HL-60 (cell line): ENCODE measurements around the gene SLC7A9.

ENCODE experiments used
- DNase-seq, 2 experiments: peaks; one replicate each; pipeline ENCODE4 v3.0.0-alpha.2; 2010 to 2020; ENCODE audit warnings: low read depth in 1 of 2, low spot score in 1 of 2
- H3K27ac ChIP-seq: fragments of 250-450 bp; sonication (Bioruptor Pico); replicated peaks from 2 replicates; pipeline ENCODE4 v1.5.1; 2020; ENCODE audit warnings: mild to moderate bottlenecking, moderate library complexity
- H3K27me3 ChIP-seq: fragments of 250-450 bp; sonication (Bioruptor Pico); 2 replicates; pipeline ENCODE4 v1.5.1; 2021; ENCODE audit warnings: mild to moderate bottlenecking, moderate library complexity; ENCODE audit not compliant: insufficient read depth, poor library complexity, severe bottlenecking
- H3K4me3 ChIP-seq: replicated peaks from 2 replicates; pipeline ENCODE4 v1.5.1; 2011; ENCODE audit warnings: mild to moderate bottlenecking, control low read depth, low read length; ENCODE audit not compliant: insufficient read depth
- CTCF ChIP-seq: IDR thresholded peaks from one replicate; pipeline ENCODE4 v1.5.1; 2011; ENCODE audit warnings: low read length, control low read depth, inconsistent platforms; ENCODE audit not compliant: insufficient read depth
- GABPA ChIP-seq: IDR thresholded peaks from 2 replicates; pipeline ENCODE4 v1.6.1; 2012; ENCODE audit warnings: low read depth
- POLR2AphosphoS5 ChIP-seq: IDR thresholded peaks from 2 replicates; pipeline ENCODE4 v1.6.1; 2012; ENCODE audit warnings: low read depth
- REST ChIP-seq: IDR thresholded peaks from 2 replicates; pipeline ENCODE4 v1.6.1; 2012; ENCODE audit warnings: low read depth; ENCODE audit not compliant: insufficient replicate concordance
- SPI1 ChIP-seq: IDR thresholded peaks from 2 replicates; pipeline ENCODE4 v1.6.1; 2012; ENCODE audit warnings: low read depth, mild to moderate bottlenecking, borderline replicate concordance

SLC7A9 gene

DNA sequence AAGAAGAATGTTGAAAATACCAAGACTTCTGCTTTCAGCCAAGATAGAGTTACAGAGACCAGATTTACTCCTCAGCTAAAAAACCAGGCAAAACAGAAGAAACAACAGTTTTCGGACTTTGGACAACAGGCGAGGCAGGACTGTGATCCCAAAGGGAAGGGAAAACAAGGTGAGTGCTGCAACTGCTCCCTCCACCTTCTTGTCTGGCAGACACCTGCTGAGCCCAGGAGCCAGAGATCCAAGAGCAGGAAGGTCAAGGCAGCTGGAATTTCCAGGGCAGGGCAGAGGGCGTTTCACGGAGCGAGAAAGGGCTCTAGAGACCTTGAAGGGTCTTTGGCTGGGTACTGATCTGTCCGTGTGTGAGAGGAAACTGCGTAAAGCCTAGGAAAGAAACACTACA, 32.9 kb upstream of the SLC7A9 start:
- no peak for DNase-seq
- TF ChIP-seq GABPA (no peak), SPI1 (no peak), POLR2AphosphoS5 (no peak), REST (no peak), CTCF (no peak)
- Histone ChIP-seq H3K4me3 (no peak overlapping the region), H3K27ac (no peak overlapping the region), H3K27me3 (no peaks in the 10 kb centered on the region)

DNA sequence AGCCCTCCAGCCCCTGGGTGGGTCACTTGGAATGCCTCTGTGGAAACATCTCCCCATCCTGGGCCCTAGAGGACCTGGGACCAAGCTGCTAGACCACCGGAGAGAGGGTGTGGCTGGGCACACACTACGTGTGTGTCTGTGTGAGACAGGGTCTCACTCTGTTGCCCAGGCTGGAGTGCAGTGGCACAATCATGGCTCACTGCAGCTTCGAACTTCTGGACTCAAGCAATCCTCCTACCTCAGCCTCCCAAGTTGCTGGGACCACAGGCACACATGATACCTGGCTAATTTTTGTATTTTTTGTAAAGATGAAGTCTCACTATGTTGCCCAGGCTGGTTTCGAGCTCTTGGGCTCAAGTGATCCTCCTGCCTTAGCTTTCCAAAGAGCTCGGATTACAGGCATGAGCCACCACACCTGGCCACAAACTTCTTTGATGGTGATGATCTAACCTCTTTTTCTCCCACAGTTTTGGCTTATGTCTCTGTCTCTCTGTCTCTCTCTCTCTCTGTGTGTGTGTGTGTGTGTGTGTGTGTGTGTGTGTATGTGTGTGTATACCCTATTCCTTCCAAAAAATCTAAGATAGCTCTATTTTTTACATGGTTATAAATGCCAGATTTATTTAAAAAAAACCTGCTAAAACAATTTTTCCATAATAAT, 32.1 kb upstream of the SLC7A9 start:
- TF ChIP-seq GABPA (no peak), POLR2AphosphoS5 (no peak), CTCF (no peak), REST (no peak), SPI1 (no peak)
- Histone ChIP-seq H3K4me3 (no peak overlapping the region), H3K27ac (no peak overlapping the region), H3K27me3 (no peaks in the 10 kb centered on the region)
- no peak for DNase-seq

DNA sequence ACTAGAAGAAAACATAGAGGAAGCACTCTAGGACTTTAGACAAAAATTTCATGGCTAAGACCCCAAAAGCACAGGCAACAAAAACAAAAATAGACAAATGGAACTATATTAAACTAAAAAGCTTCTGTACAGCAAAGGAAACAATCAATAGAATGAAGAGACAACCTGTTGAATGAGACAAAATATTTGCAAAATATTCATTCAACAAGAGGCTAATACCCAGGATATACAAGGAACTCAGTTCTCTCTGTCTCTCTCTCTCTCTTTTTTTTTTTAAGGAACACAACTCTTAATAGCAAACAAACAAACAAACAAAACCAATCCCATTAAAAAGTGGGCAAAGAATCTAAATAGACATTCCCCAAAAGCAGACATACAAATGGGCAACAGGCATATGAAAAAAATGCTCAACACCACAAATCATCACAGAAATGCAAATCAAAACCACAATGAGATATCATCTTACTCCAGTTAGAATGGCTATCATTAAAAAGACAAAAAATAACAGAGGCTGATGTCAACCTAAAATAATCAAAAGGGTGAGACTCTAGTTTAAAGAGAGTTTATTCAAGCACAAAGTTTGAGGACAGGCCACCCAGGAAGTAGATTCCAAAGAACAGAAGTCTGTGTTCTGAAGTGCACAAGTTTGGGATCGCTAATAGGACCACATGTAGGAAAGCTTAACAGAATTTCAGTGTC, 27.1 kb upstream of the SLC7A9 start:
- Histone ChIP-seq H3K27ac (no peak overlapping the region), H3K27me3 (no peaks in the 10 kb centered on the region), H3K4me3 (no peak overlapping the region)
- TF ChIP-seq CTCF (no peak), GABPA (no peak), POLR2AphosphoS5 (no peak), REST (no peak), SPI1 (no peak)
- DNase-seq, result no peak
